NCI-H2196 (cell line): ENCODE data around the gene APC2.
A peak's percentile ranks its signal among the peaks of the same experiment; 100 is the strongest.

Experiments used
- DNase-seq: peaks from one replicate; lab custom pipeline; 2025; ENCODE audit not compliant: unreplicated experiment; lab: John Stamatoyannopoulos, UW

Gene APC2

DNA sequence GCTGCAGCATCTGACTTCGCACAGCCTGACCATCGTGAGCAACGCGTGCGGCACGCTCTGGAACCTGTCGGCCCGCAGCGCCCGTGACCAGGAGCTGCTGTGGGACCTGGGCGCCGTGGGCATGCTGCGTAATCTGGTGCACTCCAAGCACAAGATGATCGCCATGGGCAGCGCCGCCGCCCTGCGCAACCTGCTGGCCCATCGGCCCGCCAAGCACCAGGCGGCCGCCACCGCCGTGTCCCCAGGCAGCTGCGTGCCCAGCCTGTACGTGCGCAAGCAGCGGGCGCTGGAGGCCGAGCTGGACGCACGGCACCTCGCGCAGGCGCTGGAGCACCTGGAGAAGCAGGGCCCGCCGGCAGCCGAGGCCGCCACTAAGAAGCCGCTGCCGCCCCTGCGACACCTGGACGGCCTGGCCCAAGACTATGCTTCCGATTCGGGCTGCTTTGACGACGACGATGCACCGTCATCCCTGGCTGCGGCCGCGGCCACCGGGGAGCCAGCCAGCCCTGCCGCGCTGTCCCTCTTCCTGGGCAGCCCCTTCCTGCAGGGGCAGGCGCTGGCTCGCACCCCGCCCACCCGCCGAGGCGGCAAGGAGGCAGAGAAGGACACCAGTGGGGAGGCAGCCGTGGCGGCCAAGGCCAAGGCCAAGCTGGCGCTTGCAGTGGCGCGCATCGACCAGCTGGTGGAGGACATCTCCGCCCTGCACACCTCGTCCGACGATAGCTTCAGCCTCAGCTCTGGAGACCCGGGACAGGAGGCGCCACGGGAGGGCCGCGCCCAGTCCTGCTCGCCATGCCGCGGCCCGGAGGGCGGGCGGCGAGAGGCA is 15.5 kb downstream of the APC2 start:
- no peak for DNase-seq

DNA sequence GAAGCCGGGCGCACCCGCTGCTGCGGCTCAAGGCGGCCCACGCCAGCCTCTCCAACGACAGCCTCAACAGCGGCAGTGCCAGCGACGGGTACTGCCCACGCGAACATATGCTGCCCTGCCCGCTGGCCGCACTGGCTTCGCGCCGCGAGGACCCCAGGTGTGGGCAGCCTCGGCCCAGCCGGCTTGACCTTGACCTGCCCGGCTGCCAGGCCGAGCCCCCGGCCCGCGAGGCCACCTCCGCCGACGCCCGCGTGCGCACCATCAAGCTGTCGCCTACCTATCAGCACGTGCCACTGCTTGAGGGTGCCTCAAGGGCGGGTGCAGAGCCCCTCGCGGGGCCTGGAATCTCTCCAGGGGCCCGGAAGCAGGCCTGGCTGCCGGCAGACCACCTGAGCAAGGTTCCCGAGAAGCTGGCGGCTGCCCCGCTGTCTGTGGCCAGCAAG is 16.1 kb downstream of the APC2 start:
- DNase-seq: no peak

DNA sequence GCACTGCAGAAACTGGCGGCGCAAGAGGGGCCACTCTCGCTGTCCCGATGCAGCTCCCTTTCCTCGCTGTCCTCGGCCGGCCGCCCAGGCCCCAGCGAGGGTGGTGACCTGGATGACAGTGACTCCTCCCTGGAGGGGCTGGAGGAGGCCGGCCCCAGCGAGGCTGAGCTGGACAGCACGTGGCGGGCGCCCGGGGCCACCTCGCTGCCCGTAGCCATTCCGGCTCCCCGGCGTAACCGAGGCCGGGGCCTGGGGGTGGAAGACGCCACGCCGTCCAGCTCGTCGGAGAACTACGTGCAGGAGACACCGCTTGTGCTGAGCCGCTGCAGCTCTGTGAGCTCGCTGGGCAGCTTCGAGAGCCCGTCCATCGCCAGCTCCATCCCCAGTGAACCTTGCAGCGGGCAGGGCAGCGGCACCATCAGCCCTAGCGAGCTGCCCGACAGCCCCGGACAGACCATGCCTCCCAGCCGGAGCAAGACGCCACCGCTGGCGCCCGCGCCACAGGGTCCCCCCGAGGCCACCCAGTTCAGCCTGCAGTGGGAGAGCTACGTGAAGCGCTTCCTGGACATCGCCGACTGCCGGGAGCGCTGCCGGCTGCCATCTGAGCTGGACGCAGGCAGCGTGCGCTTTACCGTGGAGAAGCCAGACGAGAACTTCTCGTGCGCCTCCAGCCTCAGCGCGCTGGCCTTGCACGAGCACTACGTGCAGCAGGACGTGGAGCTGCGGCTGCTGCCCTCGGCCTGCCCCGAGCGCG is 16.7 kb downstream of the APC2 start:
- DNase-seq: no peak

DNA sequence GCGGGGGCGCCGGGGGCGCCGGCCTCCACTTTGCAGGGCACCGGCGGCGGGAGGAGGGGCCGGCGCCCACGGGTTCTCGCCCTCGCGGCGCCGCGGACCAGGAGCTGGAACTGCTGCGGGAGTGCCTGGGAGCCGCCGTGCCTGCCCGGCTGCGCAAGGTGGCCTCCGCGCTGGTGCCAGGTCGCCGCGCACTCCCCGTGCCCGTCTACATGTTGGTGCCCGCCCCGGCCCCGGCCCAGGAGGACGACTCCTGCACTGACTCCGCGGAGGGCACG is 17.2 kb downstream of the APC2 start:
- no peak for DNase-seq

DNA sequence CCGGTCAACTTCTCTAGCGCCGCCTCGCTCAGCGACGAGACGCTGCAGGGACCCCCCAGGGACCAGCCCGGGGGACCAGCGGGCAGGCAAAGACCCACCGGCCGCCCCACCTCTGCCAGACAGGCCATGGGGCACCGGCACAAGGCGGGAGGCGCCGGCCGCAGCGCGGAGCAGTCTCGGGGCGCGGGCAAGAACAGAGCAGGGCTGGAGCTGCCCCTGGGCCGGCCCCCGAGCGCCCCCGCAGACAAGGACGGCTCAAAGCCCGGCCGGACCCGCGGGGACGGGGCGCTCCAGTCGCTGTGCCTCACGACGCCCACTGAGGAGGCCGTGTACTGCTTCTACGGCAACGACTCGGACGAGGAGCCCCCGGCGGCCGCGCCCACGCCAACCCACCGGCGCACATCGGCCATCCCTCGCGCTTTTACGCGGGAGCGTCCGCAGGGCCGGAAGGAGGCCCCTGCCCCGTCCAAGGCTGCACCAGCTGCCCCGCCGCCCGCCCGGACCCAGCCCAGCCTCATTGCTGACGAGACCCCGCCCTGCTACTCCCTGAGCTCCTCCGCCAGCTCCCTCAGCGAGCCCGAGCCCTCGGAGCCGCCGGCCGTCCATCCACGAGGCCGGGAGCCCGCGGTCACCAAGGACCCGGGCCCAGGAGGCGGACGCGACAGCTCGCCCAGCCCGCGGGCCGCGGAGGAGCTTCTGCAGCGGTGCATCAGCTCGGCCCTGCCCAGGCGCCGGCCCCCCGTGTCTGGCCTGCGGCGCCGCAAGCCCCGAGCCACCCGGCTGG is 17.8 kb downstream of the APC2 start:
- no peak for DNase-seq

DNA sequence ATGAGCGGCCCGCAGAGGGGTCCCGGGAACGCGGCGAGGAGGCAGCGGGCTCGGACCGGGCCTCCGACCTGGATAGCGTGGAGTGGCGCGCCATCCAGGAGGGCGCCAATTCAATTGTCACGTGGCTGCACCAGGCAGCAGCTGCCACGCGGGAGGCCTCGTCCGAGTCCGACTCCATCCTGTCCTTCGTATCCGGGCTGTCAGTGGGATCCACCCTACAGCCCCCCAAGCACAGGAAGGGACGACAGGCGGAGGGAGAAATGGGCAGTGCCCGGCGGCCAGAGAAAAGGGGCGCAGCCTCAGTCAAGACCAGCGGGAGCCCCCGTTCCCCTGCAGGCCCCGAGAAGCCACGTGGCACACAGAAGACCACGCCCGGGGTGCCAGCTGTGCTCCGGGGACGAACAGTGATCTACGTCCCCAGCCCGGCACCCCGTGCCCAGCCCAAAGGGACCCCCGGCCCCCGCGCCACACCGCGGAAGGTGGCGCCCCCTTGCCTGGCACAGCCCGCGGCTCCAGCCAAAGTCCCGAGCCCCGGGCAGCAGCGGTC is 18.4 kb downstream of the APC2 start:
- no peak for DNase-seq

DNA sequence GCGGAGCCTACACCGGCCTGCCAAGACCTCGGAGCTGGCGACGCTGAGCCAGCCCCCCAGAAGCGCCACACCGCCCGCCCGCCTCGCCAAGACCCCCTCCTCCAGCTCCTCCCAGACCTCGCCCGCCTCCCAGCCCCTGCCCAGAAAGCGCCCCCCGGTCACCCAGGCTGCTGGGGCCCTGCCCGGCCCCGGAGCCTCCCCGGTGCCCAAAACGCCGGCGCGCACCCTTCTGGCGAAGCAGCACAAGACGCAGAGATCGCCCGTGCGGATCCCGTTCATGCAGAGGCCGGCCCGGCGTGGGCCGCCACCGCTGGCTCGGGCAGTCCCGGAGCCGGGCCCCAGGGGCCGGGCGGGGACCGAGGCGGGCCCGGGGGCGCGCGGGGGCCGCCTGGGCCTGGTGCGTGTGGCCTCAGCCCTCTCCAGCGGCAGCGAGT is 18.9 kb downstream of the APC2 start:
- no peak for DNase-seq

DNA sequence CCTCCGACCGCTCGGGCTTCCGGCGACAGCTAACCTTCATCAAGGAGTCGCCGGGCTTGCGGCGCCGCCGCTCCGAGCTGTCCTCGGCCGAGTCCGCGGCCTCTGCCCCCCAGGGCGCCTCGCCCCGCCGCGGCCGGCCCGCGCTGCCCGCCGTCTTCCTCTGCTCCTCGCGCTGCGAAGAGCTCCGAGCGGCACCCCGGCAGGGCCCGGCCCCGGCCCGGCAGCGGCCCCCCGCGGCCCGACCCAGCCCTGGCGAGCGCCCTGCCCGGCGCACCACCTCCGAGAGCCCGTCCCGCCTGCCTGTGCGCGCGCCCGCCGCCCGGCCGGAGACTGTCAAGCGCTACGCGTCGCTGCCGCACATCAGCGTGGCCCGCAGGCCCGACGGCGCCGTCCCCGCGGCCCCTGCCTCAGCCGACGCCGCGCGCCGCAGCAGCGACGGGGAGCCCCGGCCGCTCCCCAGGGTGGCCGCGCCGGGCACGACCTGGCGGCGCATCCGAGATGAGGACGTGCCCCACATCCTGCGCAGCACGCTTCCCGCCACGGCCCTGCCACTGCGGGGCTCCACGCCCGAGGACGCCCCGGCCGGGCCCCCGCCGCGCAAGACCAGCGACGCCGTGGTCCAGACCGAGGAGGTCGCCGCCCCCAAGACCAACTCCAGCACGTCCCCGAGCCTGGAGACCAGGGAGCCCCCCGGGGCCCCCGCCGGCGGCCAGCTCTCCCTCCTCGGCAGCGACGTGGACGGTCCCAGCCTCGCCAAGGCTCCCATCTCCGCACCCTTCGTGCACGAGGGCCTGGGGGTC is 19.5 kb downstream of the APC2 start:
- DNase-seq: no peak

DNA sequence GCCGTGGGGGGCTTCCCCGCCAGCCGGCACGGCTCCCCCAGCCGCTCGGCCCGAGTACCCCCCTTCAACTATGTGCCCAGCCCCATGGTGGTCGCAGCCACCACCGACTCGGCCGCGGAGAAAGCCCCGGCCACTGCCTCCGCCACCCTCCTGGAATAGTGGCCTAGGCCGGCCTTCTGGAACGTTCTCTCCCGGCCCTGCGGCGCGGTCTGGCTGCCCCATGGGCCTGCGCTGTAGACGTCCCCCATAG is 20.1 kb downstream of the APC2 start:
- DNase-seq: no peak

DNA sequence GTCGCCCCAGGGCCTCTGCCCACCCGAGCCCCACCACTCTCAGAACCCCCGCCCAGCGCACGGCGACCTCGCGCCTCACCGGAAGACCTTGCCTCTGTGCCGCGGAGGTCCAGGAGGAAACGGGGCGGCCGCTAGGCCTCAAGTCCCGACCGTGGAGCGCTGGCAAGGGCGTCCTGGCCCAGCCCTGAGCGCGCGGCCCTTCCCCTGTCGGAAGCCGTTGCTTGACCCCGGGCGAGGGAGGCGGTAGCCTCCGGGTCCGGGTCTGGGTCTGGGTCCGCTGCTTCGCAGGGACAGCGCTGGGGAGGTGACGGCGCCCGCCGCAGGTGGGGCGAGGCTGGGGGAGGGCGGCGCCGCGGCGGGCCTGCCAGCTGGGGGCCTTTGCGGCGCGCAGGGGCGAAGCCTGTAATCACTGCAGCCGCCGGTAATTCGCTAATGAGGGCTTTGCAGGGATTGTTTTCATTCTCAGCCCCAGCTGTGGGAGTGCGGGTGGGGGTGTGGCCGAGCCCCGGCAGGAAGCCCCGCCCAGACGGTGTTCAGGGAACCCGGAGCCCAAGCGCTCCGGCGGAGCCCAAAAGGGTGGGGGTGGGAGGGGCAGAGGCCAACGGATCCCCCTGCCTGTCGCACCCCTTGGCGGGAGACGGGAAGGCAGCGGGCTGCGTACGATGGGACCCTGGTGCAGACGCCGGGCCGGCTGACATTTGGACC is 20.5 kb downstream of the APC2 start:
- peak; percentile 68 for DNase-seq

DNA sequence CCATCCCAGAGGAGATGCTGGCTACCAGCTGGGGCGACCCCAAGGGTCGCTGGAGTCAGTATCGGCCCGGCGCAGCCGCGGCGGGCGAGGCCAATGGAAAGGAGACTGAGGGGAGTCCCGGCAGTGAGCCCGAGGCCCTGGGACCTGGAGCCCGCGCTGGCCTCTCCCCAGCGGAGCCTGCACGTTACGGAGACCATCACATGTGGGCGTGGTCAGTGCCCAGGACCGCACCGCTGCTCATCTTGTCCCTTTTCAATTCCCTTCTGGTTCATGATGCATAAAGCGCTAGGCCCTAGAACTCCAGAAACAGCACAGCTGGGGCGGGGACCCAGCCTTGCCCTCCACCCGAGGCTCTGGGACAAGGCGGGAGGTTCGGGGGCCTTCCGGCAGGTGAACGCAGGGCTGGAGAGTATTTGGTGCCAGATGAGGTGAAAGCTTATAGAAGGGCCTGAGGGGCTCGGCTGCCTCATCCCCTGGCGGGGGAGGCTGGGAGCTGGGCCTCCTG is 21.1 kb downstream of the APC2 start:
- peak; percentile 52 for DNase-seq

DNA sequence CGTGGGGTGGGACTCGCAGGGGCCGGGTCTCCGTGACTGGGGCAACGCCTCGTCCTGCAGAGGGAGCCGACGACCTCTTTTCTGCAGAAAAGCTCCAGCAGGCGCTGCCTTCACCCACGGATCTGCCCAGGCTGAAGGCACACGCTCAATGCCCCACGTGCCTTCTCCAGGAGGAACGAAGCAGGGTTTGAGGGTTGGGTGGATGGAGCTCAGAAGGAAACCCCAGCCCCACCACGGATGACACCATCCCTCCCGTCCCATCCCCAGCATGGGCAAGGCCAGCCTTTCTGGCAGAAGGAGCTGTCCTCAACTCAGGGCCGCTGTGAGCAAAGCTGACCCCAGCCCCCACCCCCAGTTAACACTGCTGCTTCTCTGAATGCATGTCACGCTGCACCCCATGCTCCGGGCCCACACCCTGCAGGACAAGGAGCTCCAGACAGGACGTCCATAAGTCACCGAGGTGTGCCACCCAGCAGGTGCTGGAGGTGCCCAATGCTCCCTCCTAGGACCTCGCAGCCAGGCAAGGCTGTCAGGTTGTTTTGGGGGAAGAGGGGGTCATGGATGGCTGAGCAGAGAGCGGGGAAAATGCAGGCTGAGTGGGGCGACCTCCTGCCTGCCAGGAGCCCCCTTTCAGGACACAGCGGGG is 21.7 kb downstream of the APC2 start:
- DNase-seq: no peak

DNA sequence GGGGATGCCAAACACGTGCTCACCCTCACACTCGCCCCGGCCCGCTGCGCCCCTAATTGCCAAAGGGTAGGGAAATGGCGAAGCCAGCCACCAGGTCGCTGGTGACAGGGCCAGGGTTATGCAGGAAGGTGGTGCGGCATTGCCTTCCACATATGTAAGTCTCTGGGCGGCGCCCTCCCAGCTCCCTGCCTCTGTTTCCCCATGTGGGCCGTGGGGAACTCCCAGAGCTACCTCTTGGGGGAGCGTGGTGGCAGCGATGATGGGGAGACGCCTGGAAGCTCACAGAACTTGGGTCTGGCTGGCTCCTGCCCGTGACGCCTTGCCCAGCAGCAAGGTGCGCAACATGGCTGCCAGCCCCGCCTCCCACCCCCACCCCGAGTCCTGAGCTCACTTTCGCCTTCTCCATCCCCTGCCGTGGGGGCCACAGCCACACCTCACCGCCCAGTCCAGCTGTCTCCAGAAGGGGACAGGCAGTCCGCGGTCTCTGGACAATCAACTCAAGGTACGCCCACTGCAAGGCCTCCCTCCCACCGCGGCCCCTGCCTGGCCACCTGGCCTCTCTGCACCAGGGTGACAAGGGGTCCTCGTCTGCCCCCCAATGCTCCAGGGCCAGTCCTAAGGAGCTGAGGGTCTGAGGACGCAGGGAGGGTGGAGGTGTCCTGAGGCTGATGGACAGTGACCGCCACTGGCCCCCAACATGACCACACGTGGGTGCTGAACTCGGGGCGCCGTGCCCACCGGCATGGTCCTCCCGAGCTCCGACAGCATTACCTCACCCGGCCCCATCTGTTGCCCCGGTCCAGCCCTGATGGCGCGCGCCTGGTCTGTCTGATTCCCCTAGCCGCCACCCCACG is 22.5 kb downstream of the APC2 start:
- no peak for DNase-seq

DNA sequence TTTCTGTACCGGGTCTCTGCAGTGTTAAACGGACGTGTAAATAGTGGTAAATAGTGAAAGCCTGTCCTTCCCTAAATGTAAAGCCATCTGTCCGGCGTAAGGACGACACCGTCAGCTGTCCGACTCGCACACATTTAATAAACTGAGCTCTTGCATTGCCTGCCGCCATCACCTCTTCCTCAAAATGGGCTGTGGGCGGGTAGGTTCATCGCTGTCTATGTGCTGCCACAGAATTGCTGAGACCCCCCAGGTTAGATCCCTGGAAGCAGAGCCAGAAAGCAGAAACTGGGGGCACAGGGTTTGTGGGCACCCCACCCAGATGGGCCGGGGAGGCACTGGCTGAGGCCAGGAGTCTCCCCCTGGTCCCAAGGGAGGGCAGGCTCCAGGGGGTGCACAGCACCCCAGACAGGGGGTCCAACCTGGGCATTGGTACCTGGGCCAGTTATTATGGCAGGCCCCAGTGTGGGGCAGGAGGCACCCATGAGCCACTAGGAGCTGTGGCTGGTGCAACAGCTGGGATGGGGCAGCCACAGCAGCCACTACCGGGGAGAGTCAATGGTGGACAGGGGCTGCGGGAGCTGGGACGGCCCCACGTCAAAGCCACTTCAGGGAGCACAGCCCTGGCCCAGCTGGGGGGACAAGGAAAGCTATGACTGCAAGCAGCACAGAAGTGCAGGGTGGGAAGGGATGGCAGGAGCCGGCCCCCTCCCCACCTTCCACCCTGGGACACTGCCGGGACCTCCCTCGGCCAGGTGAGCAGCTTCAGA is 23.3 kb downstream of the APC2 start:
- no peak for DNase-seq

DNA sequence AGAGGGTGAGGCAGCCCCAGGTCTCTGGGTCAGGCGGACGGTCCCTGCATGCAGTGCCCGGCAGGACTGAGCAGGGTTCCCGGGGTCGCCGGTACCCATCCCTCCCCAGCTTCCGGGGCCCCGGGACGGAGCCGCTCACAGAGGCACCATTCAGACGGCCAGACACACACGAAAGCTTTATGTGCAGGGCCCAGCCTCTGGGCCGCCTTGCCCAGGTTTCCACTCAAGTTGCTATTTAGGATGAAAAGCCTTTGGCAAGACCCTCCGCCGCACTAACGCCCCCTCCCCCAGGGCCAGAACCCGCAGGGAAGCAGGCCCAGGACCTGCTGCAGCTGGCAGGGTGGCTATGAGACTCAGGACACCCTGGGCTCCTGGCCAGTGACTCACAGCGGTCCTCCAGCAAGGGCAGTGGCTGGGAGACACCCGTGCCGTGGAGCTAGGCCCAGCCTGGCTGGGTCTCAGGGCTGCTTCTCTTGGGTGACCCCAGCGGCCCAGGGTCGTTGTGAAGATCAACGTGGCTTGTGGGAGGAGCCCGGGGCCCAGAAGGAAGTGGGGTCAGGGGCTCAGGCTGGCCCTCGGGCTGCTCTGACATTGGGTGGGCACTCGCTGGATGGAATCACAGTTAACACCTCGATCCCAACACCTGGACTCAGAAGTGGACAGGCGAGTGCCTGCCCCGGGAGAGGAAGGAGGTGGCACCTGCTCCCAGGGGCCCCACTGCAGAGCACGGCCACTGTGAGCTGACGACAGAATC is 24.3 kb downstream of the APC2 start:
- no peak for DNase-seq

DNA sequence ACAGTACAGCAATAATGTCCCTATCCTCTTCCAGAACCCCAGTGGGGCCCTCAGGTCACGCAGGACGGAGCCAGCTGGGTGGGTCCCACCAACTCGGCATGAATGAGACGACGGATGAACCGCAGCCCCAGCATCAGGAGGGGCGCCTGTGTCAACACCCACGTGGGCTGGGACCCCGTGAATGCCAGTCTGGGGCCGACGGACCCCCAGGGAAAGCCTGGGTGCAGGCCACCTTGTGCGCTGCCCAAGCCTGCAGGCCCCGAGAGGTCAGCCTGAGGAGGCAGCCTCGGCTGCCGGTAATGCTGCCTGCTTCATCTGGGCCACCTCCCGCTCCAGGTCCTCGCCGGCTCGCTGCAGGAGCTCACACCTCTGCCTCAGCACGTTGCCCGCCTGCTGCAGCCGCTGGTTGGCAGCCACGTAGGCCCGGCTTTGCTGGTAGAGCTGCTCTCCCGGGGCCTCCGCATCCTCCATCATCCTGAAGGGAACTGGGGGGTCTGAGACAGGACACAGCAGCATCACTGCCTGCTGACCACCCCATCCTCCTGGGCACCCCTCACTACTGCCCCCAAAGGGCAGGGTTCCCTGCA is 24.9 kb downstream of the APC2 start:
- DNase-seq: no peak
